Inflammatory macrophage treated with lipopolysaccharide for 1 hour (primary cell): ENCODE data around the gene PGAM1.
"Not testable (repeated sequence)": the region's sequence is repeated elsewhere in the genome, so short reads cannot be mapped to it uniquely, and the experiment has no call there.

Experiments
- DNase-seq, 2 donors: peaks; one replicate each; pipeline ENCODE4 v3.0.0-alpha.2; 2020 to 2022

Gene PGAM1

DNA sequence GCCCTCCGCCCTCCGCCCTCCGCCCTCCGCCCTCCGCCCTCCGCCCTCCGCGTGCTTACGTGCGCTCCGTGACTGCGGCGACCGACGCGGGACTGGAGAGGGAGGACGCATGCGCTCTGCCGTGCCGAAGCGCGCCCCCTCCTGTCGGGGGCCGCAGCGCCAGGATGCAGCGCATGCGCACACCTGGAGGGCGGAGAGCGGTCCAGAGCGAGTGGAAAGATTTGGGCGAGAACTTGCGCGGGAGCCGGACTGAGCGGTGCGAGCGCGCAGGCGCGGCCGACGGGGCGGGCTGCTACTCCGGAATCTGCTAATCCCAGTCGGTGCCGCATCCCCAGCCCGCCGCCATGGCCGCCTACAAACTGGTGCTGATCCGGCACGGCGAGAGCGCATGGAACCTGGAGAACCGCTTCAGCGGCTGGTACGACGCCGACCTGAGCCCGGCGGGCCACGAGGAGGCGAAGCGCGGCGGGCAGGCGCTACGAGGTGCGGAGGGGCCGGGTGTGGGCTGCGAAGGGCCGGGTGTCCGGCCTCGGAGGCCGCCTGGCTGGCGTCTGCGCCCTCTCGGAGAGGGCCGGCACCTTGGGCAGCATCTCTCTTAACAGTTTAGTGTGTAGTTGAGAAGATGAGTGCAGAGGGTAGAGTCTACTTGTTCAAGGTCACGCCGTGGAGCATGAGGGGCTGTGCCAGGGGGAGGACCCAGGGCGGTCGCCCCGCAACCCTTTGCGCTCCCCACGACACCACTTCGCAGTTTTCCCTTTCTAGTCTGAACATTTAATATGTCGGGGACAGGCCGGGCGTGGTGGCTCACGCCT, at the start of gene PGAM1:
Gene PGAM1 (plus strand): TSS at position 228 of the 812 bp plus-strand sequence. CDS start 117 bp downstream, at position 345.
- peak; percentile 93 to 97 for DNase-seq

- peak; percentile 65 to 83 for DNase-seq
Observed at GRCh38 chr10:97376413-97376812, 49.6 kb upstream of the PGAM1 start.

- DNase-seq: no peak
Observed at GRCh38 chr10:97378933-97379921, 46.8 kb upstream of the PGAM1 start.

GRCh38 chr10:97380516-97380915, 45.5 kb upstream of the PGAM1 start:
- no peak for DNase-seq

DNA sequence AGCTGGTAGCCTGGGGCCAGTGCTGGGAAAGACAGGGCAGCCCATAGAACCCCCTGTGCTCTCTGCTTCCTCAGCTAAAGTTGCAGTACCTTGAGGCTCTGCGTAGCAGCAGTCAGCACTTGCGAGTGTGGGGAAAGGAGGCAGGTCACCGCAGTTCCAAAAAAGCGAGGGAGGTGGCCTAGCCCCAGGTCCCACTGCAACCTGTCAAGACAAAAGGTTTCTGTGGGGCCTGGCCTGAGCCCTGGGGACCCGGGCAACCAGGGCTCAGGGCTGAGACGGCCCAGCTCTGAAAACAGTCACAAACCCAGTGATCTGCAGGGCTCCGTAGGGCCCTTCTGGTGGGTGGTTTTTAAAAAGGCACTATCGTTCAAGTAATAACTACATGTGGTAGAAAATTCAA, 44.4 kb upstream of the PGAM1 start:
- no peak for DNase-seq

GRCh38 chr10:97383159-97383558, 42.8 kb upstream of the PGAM1 start:
- DNase-seq: no peak

- DNase-seq: no peak
Observed at GRCh38 chr10:97384156-97384555, 41.8 kb upstream of the PGAM1 start.

GRCh38 chr10:97384641-97385040, 41.4 kb upstream of the PGAM1 start:
- no peak for DNase-seq

DNA sequence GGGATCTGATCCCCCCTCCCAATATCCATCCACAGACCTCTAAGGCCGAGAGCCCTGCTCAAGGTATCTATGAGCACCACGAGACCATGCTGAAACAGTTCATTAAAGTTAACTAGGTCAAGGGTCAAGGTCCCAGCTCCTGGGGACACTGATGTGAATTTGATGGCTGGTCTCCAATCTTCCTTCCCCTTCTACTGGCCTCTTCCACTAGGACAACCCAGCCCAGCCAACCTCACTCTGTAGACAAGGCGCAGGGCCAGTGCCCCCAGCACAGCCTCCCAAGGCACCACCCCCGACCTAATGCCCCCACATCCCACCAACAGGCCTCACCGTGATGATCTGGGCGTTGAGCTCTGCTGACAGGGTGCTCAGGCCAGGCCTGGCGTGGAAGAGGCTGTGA, 40.4 kb upstream of the PGAM1 start:
- no peak for DNase-seq

GRCh38 chr10:97388152-97388551, 37.8 kb upstream of the PGAM1 start:
- DNase-seq: peak in 1 of 2 donors; percentile 42

- DNase-seq: no peak
Observed at GRCh38 chr10:97390091-97390490, 35.9 kb upstream of the PGAM1 start.

GRCh38 chr10:97393034-97393573, 32.9 kb upstream of the PGAM1 start:
- DNase-seq: no peak

GRCh38 chr10:97396056-97396455, 29.9 kb upstream of the PGAM1 start:
- no peak for DNase-seq

DNA sequence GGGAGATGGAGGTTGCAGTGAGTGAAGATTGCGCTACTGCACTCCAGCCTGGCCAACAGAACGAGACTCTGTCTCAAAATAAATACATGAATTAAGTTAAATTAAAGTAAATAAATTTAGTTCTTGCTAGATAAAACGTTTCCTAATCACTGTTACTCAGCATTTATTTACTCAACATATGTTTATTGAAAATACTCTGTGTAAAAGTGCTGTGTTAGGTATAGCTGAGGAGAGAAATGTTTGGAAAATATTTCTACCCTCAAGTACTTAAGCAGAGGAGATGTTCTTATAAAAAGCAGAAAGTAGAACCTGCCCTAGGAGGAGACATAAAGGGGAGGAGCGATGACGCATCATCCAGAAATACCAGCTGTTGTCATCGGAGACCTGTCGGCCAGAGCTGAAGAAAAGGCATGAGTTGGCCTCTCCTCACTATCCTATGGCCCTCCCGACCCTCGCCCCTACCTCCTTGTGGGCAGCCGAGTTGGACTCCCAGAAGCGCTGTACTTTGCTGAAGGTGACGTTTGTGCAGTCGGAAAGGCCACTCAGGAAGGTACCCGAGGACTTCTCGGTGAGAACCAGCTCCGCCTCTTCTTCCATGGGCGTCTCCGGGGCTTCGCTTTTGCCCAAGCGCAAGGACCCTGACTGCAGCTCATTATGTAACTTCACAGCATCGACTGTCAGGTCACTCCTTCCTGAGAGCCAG, 26.0 kb upstream of the PGAM1 start:
- DNase-seq: peak; percentile 32 to 82

GRCh38 chr10:97400665-97401454, 25.1 kb upstream of the PGAM1 start, which contains the start of gene RRP12:
Gene RRP12 (minus strand): TSS chr10:97401340. CDS start chr10:97401231, 109 bp downstream.
- DNase-seq: peak; percentile 98 to 99

DNA sequence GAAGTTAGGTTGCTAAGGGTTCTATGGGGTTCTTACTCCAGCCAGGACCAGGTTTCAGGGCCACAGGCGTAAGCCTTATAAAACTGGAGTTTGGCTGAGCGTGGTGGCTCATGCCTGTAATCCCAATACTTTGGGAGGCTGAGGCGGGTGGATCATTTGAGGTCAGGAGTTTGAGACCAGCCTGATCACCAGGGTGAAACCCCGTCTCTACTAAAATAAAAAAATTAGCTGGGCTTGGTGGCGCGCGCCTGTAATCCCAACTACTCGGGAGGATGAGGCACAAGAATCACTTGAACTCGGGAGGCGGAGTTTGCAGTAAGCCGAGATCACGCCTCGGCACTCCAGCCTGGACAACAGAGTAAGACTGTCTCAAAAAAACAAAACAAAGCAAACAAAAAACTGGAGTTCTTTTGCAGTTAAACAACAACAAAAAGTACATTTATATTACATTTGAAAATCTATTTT, 24.5 kb upstream of the PGAM1 start:
- no peak for DNase-seq

- no peak for DNase-seq
Observed at GRCh38 chr10:97404044-97404443, 21.9 kb upstream of the PGAM1 start.

- DNase-seq: peak; percentile 81 to 85
Observed at GRCh38 chr10:97406064-97406463, 19.9 kb upstream of the PGAM1 start.

GRCh38 chr10:97406483-97406882, 19.5 kb upstream of the PGAM1 start:
- DNase-seq: not testable (repeated sequence)

GRCh38 chr10:97407211-97407951, 18.6 kb upstream of the PGAM1 start:
- DNase-seq: peak; percentile 74 to 86

DNA sequence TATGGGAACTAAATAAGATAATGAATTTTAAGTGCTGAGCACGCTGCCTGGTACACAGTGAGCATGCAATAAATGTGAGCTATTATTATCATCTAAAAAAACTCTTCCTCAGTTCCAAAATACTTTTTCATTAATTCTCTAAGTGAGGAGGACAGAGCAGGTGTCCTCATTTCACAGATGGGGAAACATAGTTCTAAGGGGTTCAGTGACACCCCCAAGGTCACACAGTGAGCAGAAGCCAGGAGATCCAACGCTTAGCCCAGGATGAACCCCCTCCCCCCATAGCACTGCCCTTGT, 18.1 kb upstream of the PGAM1 start:
- no peak for DNase-seq
